B cell (primary cell): ENCODE measurements around the gene RANBP3. TPM values are rescaled to one million over a fixed set of nuclear protein-coding genes. Genes with fewer than 3 reads are reported as not detected.

Experiments
- ATAC-seq: fragments of 200-7000 bp; cut with Tn5 transposase; one replicate; pipeline ENCODE4 v1.10.0; 2021; ENCODE audit warnings: low read depth, mild to moderate bottlenecking, moderate number of reproducible peaks, moderate library complexity
- CTCF ChIA-PET: fragments of 350-600 bp; sonication (Branson Sonifier 250); formaldehyde crosslinking; loops from one replicate; lab custom pipeline; 2021; ENCODE audit warnings: antibody characterized with exemption, inconsistent platforms; lab: Charles Lee
- POLR2A ChIA-PET: fragments of 350-600 bp; sonication (Branson Sonifier 250); formaldehyde crosslinking; loops from one replicate; lab custom pipeline; 2021; ENCODE audit warnings: antibody characterized with exemption; lab: Charles Lee
- DNase-seq: peaks from one replicate; pipeline ENCODE4 v3.0.0; 2013
- H2AFZ ChIP-seq: 2 replicates; pipeline ENCODE4 v1.6.1; 2012; ENCODE audit warnings: mild to moderate bottlenecking, low read depth, low read length; ENCODE audit not compliant: insufficient read depth, poor library complexity, severe bottlenecking
- H3K27ac ChIP-seq, 2 donors: 1 replicate in 1 of 2; 2 replicates in 1 of 2; pipeline ENCODE4 v1.5.1; 2012 to 2013; ENCODE audit warnings: low read length in 2 of 2, mild to moderate bottlenecking in 2 of 2, moderate library complexity in 1 of 2
- H3K27me3 ChIP-seq, 4 experiments: fragments of 200-600 bp in 1 of 4; sonication (generic) in 1 of 4; replicated peaks in 1 of 4; 1 replicate in 2 of 4; 2 replicates in 2 of 4; pipeline versions ENCODE4 v1.6.1 to v1.7.0; 2013 to 2016; ENCODE audit warnings: low read length in 3 of 4, mild to moderate bottlenecking in 2 of 4, mixed read lengths in 1 of 4, moderate library complexity in 1 of 4; ENCODE audit not compliant: insufficient read depth in 4 of 4, control insufficient read depth in 3 of 4; ENCODE audit errors: control extremely low read depth in 1 of 4
- H3K36me3 ChIP-seq, 2 experiments: replicated peaks in 1 of 2; 1 replicate in 1 of 2; 2 replicates in 1 of 2; pipeline versions ENCODE4 v1.6.1 to v1.7.1; 2013; ENCODE audit warnings: low read length in 1 of 2; ENCODE audit not compliant: insufficient read depth in 2 of 2, control insufficient read depth in 1 of 2; ENCODE audit errors: control extremely low read depth in 1 of 2, extremely low read depth in 1 of 2
- H3K4me1 ChIP-seq, 2 donors: fragments of 200-600 bp in 1 of 2; sonication (generic) in 1 of 2; 1 replicate in 1 of 2; 2 replicates in 1 of 2; pipeline versions ENCODE4 v1.5.1 to v1.6.1; 2013 to 2017; ENCODE audit warnings: low read length in 2 of 2; ENCODE audit not compliant: control insufficient read depth in 2 of 2, insufficient read depth in 2 of 2
- H3K4me2 ChIP-seq: replicated peaks from 2 replicates; pipeline ENCODE3; 2012; ENCODE audit warnings: mild to moderate bottlenecking, low read depth, low read length; ENCODE audit not compliant: poor library complexity, severe bottlenecking
- H3K4me3 ChIP-seq, 5 experiments: fragments of 200-600 bp in 1 of 5; sonication (generic) in 1 of 5; 1 replicate in 3 of 5; 2 replicates in 2 of 5; pipeline versions ENCODE4 v1.5.1 to v1.7.0; 2011 to 2016; ENCODE audit warnings: low read length in 4 of 5, mild to moderate bottlenecking in 4 of 5, low read depth in 2 of 5, control low read depth in 1 of 5, moderate library complexity in 1 of 5; ENCODE audit not compliant: insufficient read depth in 1 of 5; ENCODE audit errors: control extremely low read depth in 1 of 5, extremely low read depth in 1 of 5
- H3K79me2 ChIP-seq: fragments of 200-600 bp; sonication (generic); one replicate; pipeline ENCODE4 v1.6.0; 2016; ENCODE audit warnings: low read length; ENCODE audit not compliant: control insufficient read depth, insufficient read depth
- H3K9ac ChIP-seq: fragments of 200-600 bp; sonication (generic); 2 replicates; pipeline ENCODE4 v1.6.1; 2017; ENCODE audit warnings: mild to moderate bottlenecking, low read length, moderate library complexity
- H3K9me3 ChIP-seq, 3 donors: one replicate each; pipeline versions ENCODE4 v1.6.1 to v1.7.1; 2013; ENCODE audit warnings: low read length in 2 of 3; ENCODE audit not compliant: control insufficient read depth in 2 of 3, insufficient read depth in 1 of 3; ENCODE audit errors: control extremely low read depth in 1 of 3
- H4K20me1 ChIP-seq: 2 replicates; pipeline ENCODE4 v1.6.0; 2012; ENCODE audit warnings: mild to moderate bottlenecking, low read length; ENCODE audit not compliant: insufficient read depth, control insufficient read depth, poor library complexity, severe bottlenecking
- H3K27ac Mint-ChIP-seq: one replicate; pipeline ENCODE4 v1.8.0; 2021; ENCODE audit warnings: mixed read lengths
- H3K27me3 Mint-ChIP-seq: one replicate; pipeline ENCODE4 v1.8.0; 2021; ENCODE audit warnings: mixed read lengths
- H3K4me1 Mint-ChIP-seq: one replicate; pipeline ENCODE4 v1.8.0; 2021; ENCODE audit warnings: mixed read lengths
- H3K4me3 Mint-ChIP-seq: one replicate; pipeline ENCODE4 v1.8.0; 2021; ENCODE audit warnings: mixed read lengths
- H3K9me3 Mint-ChIP-seq: one replicate; pipeline ENCODE4 v1.8.0; 2022; ENCODE audit warnings: mixed read lengths; ENCODE audit not compliant: insufficient read depth
- CTCF ChIP-seq: fragments of 200-600 bp; IDR thresholded peaks from one replicate; pipeline ENCODE4 v1.8.0; 2022; ENCODE audit warnings: antibody characterized with exemption, mild to moderate bottlenecking
- EZH2 ChIP-seq: IDR thresholded peaks from 2 replicates; pipeline ENCODE4 v1.6.1; 2012; ENCODE audit warnings: borderline replicate concordance, low read depth, mild to moderate bottlenecking, moderate library complexity, low read length; ENCODE audit not compliant: insufficient read depth, poor library complexity, severe bottlenecking
- WGBS: methylation state at CpG from one replicate; pipeline ENCODE4 v1.1.5; 2013; ENCODE audit warnings: missing lambda C conversion rate; ENCODE audit not compliant: insufficient coverage; 5-methylcytosine and 5-hydroxymethylcytosine counted together
- intact Hi-C: fragments of 100-400 bp; cut with micrococcal nuclease; formaldehyde crosslinking; loops from one replicate; pipeline ENCODE4 v1.10.0; 2022
- polyA plus RNA-seq: library from polyadenylated mRNA; depleted of rRNA; stranded (reverse); fragments of >200 nt; gene quantifications from 2 replicates; pipeline ENCODE4 v1.2.3, GENCODE V29; 2012
- total RNA-seq, 2 donors: library from RNA; stranded (reverse); fragments of 120-200 nt in 1 of 2; gene quantifications; 1 replicate in 1 of 2; 2 replicates in 1 of 2; pipeline versions ENCODE4 v1.2.3 to v1.2.4, GENCODE V29; 2013 to 2022

RANBP3 gene
- total and polyA plus RNA-seq, 2 donors (not counting 1 experiment from before 2014, with no cell fraction given), result 86.7 to 91.7 TPM

- no peak for ATAC-seq
- H3K4me3 ChIP-seq, result no peak overlapping the region
- no peaks in the 10 kb centered on the region for H3K79me2 ChIP-seq
- no peak overlapping the region for H3K4me2 ChIP-seq
- no peaks in the 10 kb centered on the region for H3K4me1 ChIP-seq
- H3K9ac ChIP-seq, result no peak overlapping the region
- Mint-ChIP-seq H3K4me1 (no peaks in the 10 kb centered on the region), H3K27ac (no peak overlapping the region), H3K9me3 (no peaks in the 10 kb centered on the region), H3K4me3 (no peak overlapping the region), H3K27me3 (no peaks in the 10 kb centered on the region)
- H3K27ac ChIP-seq, result no peak overlapping the region
- no peak overlapping the region for H2AFZ ChIP-seq
- TF ChIP-seq EZH2 (no peak), CTCF (no peak)
- H3K27me3 ChIP-seq, result no peaks in the 10 kb centered on the region
- POLR2A ChIA-PET, result no interaction called here
- no peaks in the 10 kb centered on the region for H4K20me1 ChIP-seq
- no peaks in the 10 kb centered on the region for H3K9me3 ChIP-seq
- DNase-seq, result no peak
- CTCF ChIA-PET, result no interaction called here
- H3K36me3 ChIP-seq, result no peaks in the 10 kb centered on the region
- WGBS, result 94% methylated on average over 10 of the region's 12 CpGs
- intact Hi-C loops, result no loop called here
Observed at GRCh38 chr19:5870986-5871394, 107.0 kb downstream of the RANBP3 start.

GRCh38 chr19:5867201-5868136 lies 110.5 kb downstream of the RANBP3 start:
- no peak overlapping the region for H3K27ac Mint-ChIP-seq
- no peak for ATAC-seq
- Histone ChIP-seq H3K36me3 (no peaks in the 10 kb centered on the region), H3K27ac (no peak overlapping the region), H3K9me3 (no peaks in the 10 kb centered on the region), H3K4me2 (no peak overlapping the region), H3K79me2 (no peaks in the 10 kb centered on the region), H3K27me3 (peaks cover 0 to 4% (median 0%) of the 10 kb centered on the region in 4 experiments), H4K20me1 (no peaks in the 10 kb centered on the region), H3K9ac (no peak overlapping the region), H3K4me3 (no peak overlapping the region), H3K4me1 (no peaks in the 10 kb centered on the region), H2AFZ (no peak overlapping the region)
- CTCF ChIA-PET, result interaction anchor here (0.5 kb wide), 1 partner anchor 968 kb away, joined by 3 read pairs; no protein-coding TSS in a partner anchor
- WGBS, result 89% methylated on average over 29 of the region's 31 CpGs
- H3K27me3 Mint-ChIP-seq, result peaks cover 11% of the 10 kb centered on the region
- DNase-seq, result no peak
- no peaks in the 10 kb centered on the region for H3K9me3 Mint-ChIP-seq
- TF ChIP-seq EZH2, result no peak
- no peak for TF ChIP-seq CTCF
- intact Hi-C loops, result no loop called here
- H3K4me3 Mint-ChIP-seq, result no peak overlapping the region
- POLR2A ChIA-PET, result no interaction called here
- H3K4me1 Mint-ChIP-seq, result no peaks in the 10 kb centered on the region
